ENCODE data around the gene DLGAP1. TPM values are rescaled to one million over a fixed set of nuclear protein-coding genes. Genes with fewer than 3 reads are reported as not detected.

The DLGAP1 gene
- total and polyA plus RNA-seq, 2 experiments from 2014 or later: 0.13 to 0.22 TPM

- Histone ChIP-seq H3K4me1 (ENCODE audit: insufficient read depth) (no peaks in the 10 kb centered on the region), H3K79me2 (ENCODE audit: insufficient read depth) (no peaks in the 10 kb centered on the region), H3K4me3 (no peak overlapping the region), H3K36me3 (ENCODE audit: low read depth) (no peaks in the 10 kb centered on the region), H3K27ac (no peak overlapping the region), H4K20me1 (ENCODE audit: insufficient read depth) (no peaks in the 10 kb centered on the region), H3K4me2 (ENCODE audit: unreplicated experiment) (no peak overlapping the region), H3K9ac (no peak overlapping the region), H3F3A (ENCODE audit: insufficient read depth) (no peaks in the 10 kb centered on the region), H3K9me2 (ENCODE audit: insufficient read depth) (no peaks in the 10 kb centered on the region), H3K27me3 (replicated peaks; ENCODE audit: insufficient read depth) (no peaks in the 10 kb centered on the region), H2AFZ (no peak overlapping the region), H3K9me3 (ENCODE audit: low read depth) (no peaks in the 10 kb centered on the region)
- TF ChIP-seq EZH2 (IDR thresholded peaks at IDR 0.05; ENCODE audit: insufficient read depth, poor library complexity, severe bottlenecking) (no peak), EZH2phosphoT487 (IDR thresholded peaks at IDR 0.05; ENCODE audit: insufficient read depth, low read depth) (no peak)
- in situ Hi-C loops (cut with MboI): no loop called here
- 70 to 71% methylated on average over 7 of the region's 7 CpGs for WGBS, 2 experiments (ENCODE audit: low coverage in 1 of 2, low lambda C conversion rate in 2 of 2, missing lambda C conversion rate in 2 of 2)
- peak; percentile 49 for DNase-seq
These were observed 696.6 kb downstream of the DLGAP1 start for GRCh38 chr18:3758531-3758930.

DNA sequence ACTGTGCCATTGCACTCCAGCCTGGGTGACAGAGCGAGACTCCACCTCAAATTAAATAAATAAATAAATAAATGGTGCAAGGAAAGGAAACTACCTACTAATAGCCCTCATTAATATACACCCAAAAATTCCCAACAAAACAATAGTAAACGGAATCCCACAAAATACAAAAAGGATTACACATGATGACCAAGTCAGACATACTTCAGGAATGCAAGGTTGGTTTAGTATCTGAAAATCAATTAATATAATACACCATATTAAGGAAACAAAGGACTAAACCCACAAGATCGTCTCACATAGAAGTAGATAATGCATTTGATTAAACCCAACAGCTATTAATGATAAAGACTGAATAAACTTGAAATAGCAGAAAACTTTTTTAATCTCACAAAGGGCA, 697.7 kb downstream of the DLGAP1 start:
- H3K4me1 ChIP-seq (ENCODE audit: insufficient read depth): no peaks in the 10 kb centered on the region
- H4K20me1 ChIP-seq (ENCODE audit: insufficient read depth): no peaks in the 10 kb centered on the region

GRCh38 chr18:3753106-3753505, 702.0 kb downstream of the DLGAP1 start:
- in situ Hi-C loops (cut with MboI): no loop called here

More for the DNA sequence above, 697.7 kb downstream of the DLGAP1 start:
- Histone ChIP-seq H2AFZ (no peak overlapping the region), H3K36me3 (ENCODE audit: low read depth) (no peaks in the 10 kb centered on the region), H3K9me3 (ENCODE audit: low read depth) (no peaks in the 10 kb centered on the region), H3K79me2 (ENCODE audit: insufficient read depth) (no peaks in the 10 kb centered on the region), H3K27me3 (replicated peaks; ENCODE audit: insufficient read depth) (no peaks in the 10 kb centered on the region), H3K4me2 (ENCODE audit: unreplicated experiment) (no peak overlapping the region), H3K27ac (no peak overlapping the region), H3K9ac (no peak overlapping the region), H3K4me3 (no peak overlapping the region), H3F3A (ENCODE audit: insufficient read depth) (no peaks in the 10 kb centered on the region), H3K9me2 (ENCODE audit: insufficient read depth) (no peaks in the 10 kb centered on the region)
- TF ChIP-seq EZH2phosphoT487 (IDR thresholded peaks at IDR 0.05; ENCODE audit: insufficient read depth, low read depth): no peak
- TF ChIP-seq EZH2 (IDR thresholded peaks at IDR 0.05; ENCODE audit: insufficient read depth, poor library complexity, severe bottlenecking): no peak
- in situ Hi-C loops (cut with MboI): no loop called here
- DNase-seq: peak; percentile 10
- WGBS, 2 experiments (ENCODE audit: low coverage in 1 of 2, low lambda C conversion rate in 2 of 2, missing lambda C conversion rate in 2 of 2): 75 to 78% methylated on average over 3 of the region's 3 CpGs

DNA sequence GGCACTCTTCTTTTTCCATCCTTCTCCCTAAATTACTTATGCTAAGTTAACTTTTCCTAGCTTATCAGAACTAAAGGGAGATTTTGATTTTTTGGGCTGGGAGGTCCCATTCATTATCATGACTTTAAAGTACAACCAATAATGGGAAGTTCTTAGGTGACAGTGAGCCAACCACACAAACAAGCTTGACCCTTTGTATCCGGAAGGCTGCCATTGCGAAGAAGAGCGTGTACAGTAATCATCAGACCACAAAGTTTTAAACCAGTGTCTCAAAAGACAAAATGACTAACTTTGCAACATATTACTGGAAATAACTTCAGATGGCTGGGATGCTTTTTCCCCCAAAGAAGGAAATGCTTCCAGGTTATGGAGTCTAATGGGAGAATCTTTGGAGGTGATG, 707.0 kb downstream of the DLGAP1 start:
- H3K79me2 ChIP-seq (ENCODE audit: insufficient read depth): no peaks in the 10 kb centered on the region
- no peaks in the 10 kb centered on the region for H3F3A ChIP-seq (ENCODE audit: insufficient read depth)
- H3K4me2 ChIP-seq (ENCODE audit: unreplicated experiment): no peak overlapping the region
- H3K9me2 ChIP-seq (ENCODE audit: insufficient read depth): no peaks in the 10 kb centered on the region
- no peaks in the 10 kb centered on the region for H3K36me3 ChIP-seq (ENCODE audit: low read depth)
- no peaks in the 10 kb centered on the region; the same call in 1 of the 2 replicates for H3K4me1 ChIP-seq (ENCODE audit: insufficient read depth)
- H3K27me3 ChIP-seq (replicated peaks; ENCODE audit: insufficient read depth): no peaks in the 10 kb centered on the region
- 78 to 82% methylated on average over 3 of the region's 3 CpGs for WGBS, 2 experiments (ENCODE audit: low coverage in 1 of 2, low lambda C conversion rate in 2 of 2, missing lambda C conversion rate in 2 of 2)
- H2AFZ ChIP-seq: no peak overlapping the region
- no peaks in the 10 kb centered on the region for H3K9me3 ChIP-seq (ENCODE audit: low read depth)
- TF ChIP-seq EZH2phosphoT487 (IDR thresholded peaks at IDR 0.05; ENCODE audit: insufficient read depth, low read depth) (no peak), EZH2 (IDR thresholded peaks at IDR 0.05; ENCODE audit: insufficient read depth, poor library complexity, severe bottlenecking) (no peak)
- no peak overlapping the region for H3K27ac ChIP-seq
- H3K4me3 ChIP-seq: no peak overlapping the region
- H3K9ac ChIP-seq: no peak overlapping the region
- in situ Hi-C loops (cut with MboI): no loop called here
- no peak for DNase-seq
- no peaks in the 10 kb centered on the region for H4K20me1 ChIP-seq (ENCODE audit: insufficient read depth)

More at GRCh38 chr18:3753106-3753505, 702.0 kb downstream of the DLGAP1 start:
- no peak overlapping the region for H3K4me2 ChIP-seq (ENCODE audit: unreplicated experiment)
- DNase-seq: no peak
- H4K20me1 ChIP-seq (ENCODE audit: insufficient read depth): no peaks in the 10 kb centered on the region
- no peak overlapping the region for H3K4me3 ChIP-seq
- no peaks in the 10 kb centered on the region for H3K9me3 ChIP-seq (ENCODE audit: low read depth)
- 21 to 28% methylated on average over 4 of the region's 4 CpGs for WGBS, 2 experiments (ENCODE audit: low coverage in 1 of 2, low lambda C conversion rate in 2 of 2, missing lambda C conversion rate in 2 of 2)
- no peak overlapping the region for H3K27ac ChIP-seq
- H3K79me2 ChIP-seq (ENCODE audit: insufficient read depth): no peaks in the 10 kb centered on the region
- H3K9ac ChIP-seq: no peak overlapping the region
- H3F3A ChIP-seq (ENCODE audit: insufficient read depth): no peaks in the 10 kb centered on the region
- H3K9me2 ChIP-seq (ENCODE audit: insufficient read depth): no peaks in the 10 kb centered on the region
- no peaks in the 10 kb centered on the region for H3K36me3 ChIP-seq (ENCODE audit: low read depth)
- no peak overlapping the region for H2AFZ ChIP-seq
- TF ChIP-seq EZH2phosphoT487 (IDR thresholded peaks at IDR 0.05; ENCODE audit: insufficient read depth, low read depth) (no peak), EZH2 (IDR thresholded peaks at IDR 0.05; ENCODE audit: insufficient read depth, poor library complexity, severe bottlenecking) (no peak)
- no peaks in the 10 kb centered on the region for H3K27me3 ChIP-seq (replicated peaks; ENCODE audit: insufficient read depth)
- H3K4me1 ChIP-seq (ENCODE audit: insufficient read depth): no peaks in the 10 kb centered on the region
